CD4-positive, alpha-beta memory T cell (primary cell): ENCODE results near the gene SIL1. TPM values are rescaled to one million over a fixed set of nuclear protein-coding genes. Genes with fewer than 3 reads are reported as not detected.
A peak's percentile ranks its signal among the peaks of the same experiment; 100 is the strongest.

Experiments
- CTCF ChIA-PET: fragments of 350-600 bp; sonication (Branson Sonifier 250); formaldehyde crosslinking; loops from one replicate; lab custom pipeline; 2021; ENCODE audit warnings: inconsistent platforms; ENCODE audit not compliant: partially characterized antibody; lab: Charles Lee
- POLR2A ChIA-PET: fragments of 350-600 bp; sonication (Branson Sonifier 250); formaldehyde crosslinking; loops from one replicate; lab custom pipeline; 2021; ENCODE audit not compliant: partially characterized antibody; lab: Charles Lee
- DNase-seq, 5 donors: peaks; one replicate each; pipeline versions ENCODE4 v3.0.0 to v3.0.0-alpha.2; 2020 to 2022; ENCODE audit warnings: mixed read lengths in 1 of 5
- H3K27ac ChIP-seq: one replicate; pipeline ENCODE4 v1.7.0; 2013; ENCODE audit warnings: low read depth, low read length
- H3K27me3 ChIP-seq: 2 replicates; pipeline ENCODE4 v1.7.0; 2013; ENCODE audit warnings: mild to moderate bottlenecking, low read length, moderate library complexity; ENCODE audit not compliant: insufficient read depth
- H3K36me3 ChIP-seq: 2 replicates; pipeline ENCODE4 v1.7.0; 2013; ENCODE audit warnings: mild to moderate bottlenecking, low read length, moderate library complexity; ENCODE audit not compliant: insufficient read depth
- H3K4me1 ChIP-seq: 2 replicates; pipeline ENCODE4 v1.7.0; 2013; ENCODE audit warnings: mild to moderate bottlenecking, low read length, moderate library complexity; ENCODE audit not compliant: insufficient read depth
- H3K4me3 ChIP-seq, 2 donors: one replicate each; pipeline ENCODE4 v1.7.0; 2013; ENCODE audit warnings: low read length in 2 of 2, mild to moderate bottlenecking in 1 of 2
- H3K9me3 ChIP-seq, 2 donors: one replicate each; pipeline ENCODE4 v1.7.0; 2013; ENCODE audit warnings: low read length in 2 of 2, control low read depth in 1 of 2; ENCODE audit not compliant: control insufficient read depth in 1 of 2
- H3K27ac Mint-ChIP-seq, 7 donors: one replicate each; pipeline ENCODE4 v1.8.0; 2020 to 2021; ENCODE audit warnings: mixed read lengths in 7 of 7, mild to moderate bottlenecking in 6 of 7, inconsistent platforms in 3 of 7, moderate library complexity in 3 of 7
- H3K27me3 Mint-ChIP-seq, 2 donors: one replicate each; pipeline ENCODE4 v1.8.0; 2020 to 2021; ENCODE audit warnings: mixed read lengths in 2 of 2
- H3K36me3 Mint-ChIP-seq, 2 donors: one replicate each; pipeline ENCODE4 v1.8.0; 2020 to 2021; ENCODE audit warnings: mixed read lengths in 2 of 2, inconsistent platforms in 1 of 2, mild to moderate bottlenecking in 1 of 2
- H3K4me1 Mint-ChIP-seq, 4 donors: one replicate each; pipeline ENCODE4 v1.8.0; 2020 to 2021; ENCODE audit warnings: mixed read lengths in 4 of 4, mild to moderate bottlenecking in 1 of 4
- H3K4me3 Mint-ChIP-seq, 8 donors: one replicate each; pipeline ENCODE4 v1.8.0; 2020 to 2021; ENCODE audit warnings: mixed read lengths in 8 of 8, mild to moderate bottlenecking in 7 of 8, moderate library complexity in 6 of 8, inconsistent platforms in 3 of 8
- H3K9me3 Mint-ChIP-seq, 8 donors: one replicate each; pipeline ENCODE4 v1.8.0; 2020 to 2021; ENCODE audit warnings: mixed read lengths in 8 of 8, mild to moderate bottlenecking in 5 of 8, inconsistent platforms in 3 of 8, moderate library complexity in 1 of 8
- intact Hi-C: fragments of 100-400 bp; cut with micrococcal nuclease; formaldehyde crosslinking; loops from one replicate; pipeline ENCODE4 v1.15.1; 2023
- polyA plus RNA-seq, 2 donors: library from polyadenylated mRNA; unstranded; fragments of 300-500 nt; fragmentation: Illumina TruSeq; gene quantifications; one replicate each; pipeline ENCODE4 v1.2.3, GENCODE V29; 2021
- total RNA-seq, 2 experiments: library from RNA; stranded (reverse); gene quantifications; one replicate each; pipeline ENCODE4 v1.2.3, GENCODE V29; 2021

The SIL1 gene
- total and polyA plus RNA-seq, 4 experiments from 2014 or later = 12.2 to 16.7 (median 14.4) TPM

GRCh38 chr5:138974227-138975063 is 223.7 kb downstream of the SIL1 start:
- intact Hi-C loops = no loop called here
- peaks cover under 1% of the 10 kb centered on the region for H3K4me1 ChIP-seq
- no peaks in the 10 kb centered on the region for H3K9me3 ChIP-seq
- Mint-ChIP-seq H3K9me3 (no peaks in the 10 kb centered on the region), H3K4me3 (no peak overlapping the region), H3K27me3 (no peaks in the 10 kb centered on the region), H3K27ac (no peak overlapping the region), H3K4me1 (peaks cover 0 to 1% (median under 1%) of the 10 kb centered on the region in 4 donors), H3K36me3 (no peaks in the 10 kb centered on the region)
- H3K27ac ChIP-seq = no peak overlapping the region
- H3K4me3 ChIP-seq = no peak overlapping the region
- no peaks in the 10 kb centered on the region for H3K36me3 ChIP-seq
- ChIA-PET CTCF (interaction anchor here (0.6 to 0.8 kb wide), 2 partner anchors 8 to 329 kb away, joined by 3 read pairs; no protein-coding TSS in a partner anchor), POLR2A (interaction anchor here (0.5 kb wide), 1 partner anchor 598 kb away, joined by 5 read pairs; no protein-coding TSS in a partner anchor)
- no peaks in the 10 kb centered on the region for H3K27me3 ChIP-seq
- DNase-seq = no peak

GRCh38 chr5:138972836-138973235 is 225.3 kb downstream of the SIL1 start:
- Mint-ChIP-seq H3K4me1 (no peaks in the 10 kb centered on the region), H3K27ac (no peak overlapping the region), H3K27me3 (no peaks in the 10 kb centered on the region), H3K36me3 (no peaks in the 10 kb centered on the region), H3K9me3 (no peaks in the 10 kb centered on the region), H3K4me3 (no peak overlapping the region)
- Histone ChIP-seq H3K4me3 (no peak overlapping the region), H3K36me3 (no peaks in the 10 kb centered on the region), H3K27me3 (no peaks in the 10 kb centered on the region), H3K27ac (no peak overlapping the region), H3K4me1 (no peaks in the 10 kb centered on the region), H3K9me3 (no peaks in the 10 kb centered on the region)
- ChIA-PET CTCF (interaction anchor here (1.8 kb wide), 1 partner anchor 13 kb away, joined by 4 read pairs; no protein-coding TSS in a partner anchor), POLR2A (no interaction called here)
- intact Hi-C loops = no loop called here
- no peak for DNase-seq

- Mint-ChIP-seq H3K27me3 (no peaks in the 10 kb centered on the region), H3K4me3 (no peak overlapping the region), H3K4me1 (no peaks in the 10 kb centered on the region), H3K36me3 (no peaks in the 10 kb centered on the region), H3K27ac (no peak overlapping the region), H3K9me3 (no peaks in the 10 kb centered on the region)
- no peak for DNase-seq
- Histone ChIP-seq H3K27ac (no peak overlapping the region), H3K9me3 (no peaks in the 10 kb centered on the region), H3K4me1 (no peaks in the 10 kb centered on the region), H3K4me3 (no peak overlapping the region), H3K36me3 (no peaks in the 10 kb centered on the region), H3K27me3 (no peaks in the 10 kb centered on the region)
- POLR2A ChIA-PET = no interaction called here
- CTCF ChIA-PET = interaction anchor here (1.8 kb wide), 1 partner anchor 13 kb away, joined by 4 read pairs; no protein-coding TSS in a partner anchor
- intact Hi-C loops = no loop called here
These were observed 225.9 kb downstream of the SIL1 start for GRCh38 chr5:138972230-138972629.

GRCh38 chr5:138969323-138970002 is 228.7 kb downstream of the SIL1 start:
- H3K36me3 Mint-ChIP-seq = no peaks in the 10 kb centered on the region
- peak overlapping the region in 1 of 7 donors; percentile 72 for H3K27ac Mint-ChIP-seq
- H3K27me3 Mint-ChIP-seq = no peaks in the 10 kb centered on the region
- no peaks in the 10 kb centered on the region for H3K4me1 Mint-ChIP-seq
- Histone ChIP-seq H3K27me3 (no peaks in the 10 kb centered on the region), H3K4me3 (no peak overlapping the region), H3K36me3 (no peaks in the 10 kb centered on the region), H3K27ac (no peak overlapping the region), H3K4me1 (no peaks in the 10 kb centered on the region), H3K9me3 (no peaks in the 10 kb centered on the region)
- ChIA-PET CTCF (no interaction called here), POLR2A (no interaction called here)
- no peak for DNase-seq
- H3K9me3 Mint-ChIP-seq = no peaks in the 10 kb centered on the region
- intact Hi-C loops = no loop called here
- H3K4me3 Mint-ChIP-seq = no peak overlapping the region

- POLR2A ChIA-PET = no interaction called here
- DNase-seq = no peak
- Mint-ChIP-seq H3K27me3 (no peaks in the 10 kb centered on the region), H3K36me3 (no peaks in the 10 kb centered on the region), H3K27ac (peak overlapping the region in 1 of 7 donors; percentile 1), H3K4me3 (no peak overlapping the region), H3K4me1 (no peaks in the 10 kb centered on the region), H3K9me3 (no peaks in the 10 kb centered on the region)
- CTCF ChIA-PET = no interaction called here
- Histone ChIP-seq H3K36me3 (no peaks in the 10 kb centered on the region), H3K27ac (no peak overlapping the region), H3K9me3 (no peaks in the 10 kb centered on the region), H3K27me3 (no peaks in the 10 kb centered on the region), H3K4me3 (no peak overlapping the region), H3K4me1 (no peaks in the 10 kb centered on the region)
- intact Hi-C loops = no loop called here
These were observed 229.6 kb downstream of the SIL1 start for GRCh38 chr5:138968601-138969000.

GRCh38 chr5:138967791-138968448 is 230.2 kb downstream of the SIL1 start:
- Histone ChIP-seq H3K4me3 (no peak overlapping the region), H3K4me1 (no peaks in the 10 kb centered on the region), H3K36me3 (no peaks in the 10 kb centered on the region), H3K27ac (no peak overlapping the region), H3K27me3 (no peaks in the 10 kb centered on the region), H3K9me3 (no peaks in the 10 kb centered on the region)
- CTCF ChIA-PET = no interaction called here
- Mint-ChIP-seq H3K27me3 (no peaks in the 10 kb centered on the region), H3K9me3 (no peaks in the 10 kb centered on the region), H3K36me3 (no peaks in the 10 kb centered on the region), H3K4me1 (no peaks in the 10 kb centered on the region), H3K4me3 (no peak overlapping the region), H3K27ac (peak overlapping the region in 1 of 7 donors; percentile 52)
- POLR2A ChIA-PET = no interaction called here
- no peak for DNase-seq
- intact Hi-C loops = no loop called here
